ENCODE results near the gene LOXL1.

DNA sequence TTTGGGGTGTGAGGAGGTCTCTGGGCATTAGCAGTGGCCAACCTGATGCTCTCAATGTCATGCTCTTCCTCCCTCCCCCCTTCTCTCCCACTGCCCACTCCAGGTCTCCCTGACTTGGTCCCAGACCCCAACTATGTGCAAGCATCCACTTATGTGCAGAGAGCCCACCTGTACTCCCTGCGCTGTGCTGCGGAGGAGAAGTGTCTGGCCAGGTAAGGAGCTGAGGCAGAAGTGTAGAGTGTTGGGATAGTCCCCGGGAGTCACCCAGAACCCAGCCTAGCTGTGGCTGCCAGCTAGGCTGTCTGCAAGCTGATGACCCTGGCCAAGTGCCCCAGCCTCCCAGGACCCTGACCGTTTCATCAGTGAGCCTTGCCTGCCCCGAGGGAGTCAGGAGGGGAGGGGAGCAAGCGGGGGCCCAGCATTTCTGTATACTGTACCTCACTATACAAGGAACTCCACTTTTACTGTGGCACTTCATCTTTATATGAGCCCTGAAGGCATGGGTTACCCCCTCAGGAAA, 16.5 kb downstream of the LOXL1 start:
- TF ChIP-seq, protein P1, sequence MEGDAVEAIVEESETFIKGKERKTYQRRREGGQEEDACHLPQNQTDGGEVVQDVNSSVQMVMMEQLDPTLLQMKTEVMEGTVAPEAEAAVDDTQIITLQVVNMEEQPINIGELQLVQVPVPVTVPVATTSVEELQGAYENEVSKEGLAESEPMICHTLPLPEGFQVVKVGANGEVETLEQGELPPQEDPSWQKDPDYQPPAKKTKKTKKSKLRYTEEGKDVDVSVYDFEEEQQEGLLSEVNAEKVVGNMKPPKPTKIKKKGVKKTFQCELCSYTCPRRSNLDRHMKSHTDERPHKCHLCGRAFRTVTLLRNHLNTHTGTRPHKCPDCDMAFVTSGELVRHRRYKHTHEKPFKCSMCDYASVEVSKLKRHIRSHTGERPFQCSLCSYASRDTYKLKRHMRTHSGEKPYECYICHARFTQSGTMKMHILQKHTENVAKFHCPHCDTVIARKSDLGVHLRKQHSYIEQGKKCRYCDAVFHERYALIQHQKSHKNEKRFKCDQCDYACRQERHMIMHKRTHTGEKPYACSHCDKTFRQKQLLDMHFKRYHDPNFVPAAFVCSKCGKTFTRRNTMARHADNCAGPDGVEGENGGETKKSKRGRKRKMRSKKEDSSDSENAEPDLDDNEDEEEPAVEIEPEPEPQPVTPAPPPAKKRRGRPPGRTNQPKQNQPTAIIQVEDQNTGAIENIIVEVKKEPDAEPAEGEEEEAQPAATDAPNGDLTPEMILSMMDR (IDR thresholded peaks at IDR 0.05), result no peak
- TF ChIP-seq POLR2AphosphoS5 (IDR thresholded peaks at IDR 0.05; ENCODE audit: insufficient read depth in 1 of 2, low read depth in 1 of 2) (no peak), POLR2A (IDR thresholded peaks at IDR 0.05) (no peak)

Measured in vagina (tissue), 2 donors.